PC-9 (cell line): ENCODE results near the gene COPS6. TPM values are rescaled to one million over a fixed set of nuclear protein-coding genes. Genes with fewer than 3 reads are reported as not detected.

Experiments used
- BruUV-seq: library from RNA; stranded (reverse); fragments of 400-500 nt; replicated peaks from 2 replicates; lab custom pipeline; 2021; lab: Mats Ljungman, UMichigan
- CTCF ChIA-PET: fragments of 300-600 bp; sonication (Branson Sonifier 250); formaldehyde crosslinking; loops from one replicate; lab custom pipeline; 2022; ENCODE audit warnings: antibody characterized with exemption; lab: Charles Lee
- POLR2A ChIA-PET: fragments of 300-600 bp; sonication (Branson Sonifier 250); formaldehyde crosslinking; loops from one replicate; lab custom pipeline; 2022; ENCODE audit warnings: antibody characterized with exemption; ENCODE audit not compliant: unreplicated experiment; lab: Charles Lee
- DNase-seq, 2 experiments: peaks; one replicate each; pipeline versions ENCODE4 v3.0.0 to v3.0.0-alpha.2; 2015 to 2022; ENCODE audit warnings: mixed read lengths in 1 of 2
- H2AFZ ChIP-seq: fragments of 200-600 bp; sonication (generic); 2 replicates; pipeline ENCODE4 v1.8.1; 2017; ENCODE audit warnings: antibody characterized with exemption
- H3F3A ChIP-seq: fragments of 200-600 bp; sonication (generic); 2 replicates; pipeline ENCODE4 v1.8.1; 2017; ENCODE audit warnings: antibody characterized with exemption, mild to moderate bottlenecking, low read depth; ENCODE audit not compliant: insufficient read depth
- H3K27ac ChIP-seq: fragments of 200-600 bp; sonication (generic); 2 replicates; pipeline ENCODE4 v1.6.1; 2016; ENCODE audit warnings: mixed run types
- H3K27me3 ChIP-seq: fragments of 200-600 bp; sonication (generic); 2 replicates; pipeline ENCODE4 v1.6.1; 2016; ENCODE audit warnings: low read depth, mixed run types; ENCODE audit not compliant: insufficient read depth
- H3K36me3 ChIP-seq: fragments of 200-600 bp; sonication (generic); 2 replicates; pipeline ENCODE4 v1.6.1; 2016; ENCODE audit warnings: low read depth, mixed run types
- H3K4me1 ChIP-seq: fragments of 200-600 bp; sonication (generic); replicated peaks from 2 replicates; pipeline ENCODE4 v1.6.1; 2016; ENCODE audit warnings: mixed run types; ENCODE audit not compliant: insufficient read depth
- H3K4me2 ChIP-seq: fragments of 200-600 bp; sonication (generic); 2 replicates; pipeline ENCODE4 v1.6.1; 2017; ENCODE audit warnings: mixed run types
- H3K4me3 ChIP-seq: fragments of 200-600 bp; sonication (generic); 2 replicates; pipeline ENCODE4 v1.6.1; 2016; ENCODE audit warnings: mixed run types
- H3K79me2 ChIP-seq: fragments of 200-600 bp; sonication (generic); 2 replicates; pipeline ENCODE4 v1.6.1; 2017; ENCODE audit warnings: low read depth, mixed run types
- H3K9me2 ChIP-seq: fragments of 200-600 bp; sonication (generic); 2 replicates; pipeline ENCODE4 v1.8.1; 2017; ENCODE audit warnings: mild to moderate bottlenecking; ENCODE audit not compliant: insufficient read depth
- H3K9me3 ChIP-seq: fragments of 200-600 bp; sonication (generic); 2 replicates; pipeline ENCODE4 v1.8.1; 2016; ENCODE audit warnings: low read depth; ENCODE audit not compliant: insufficient read depth
- H4K20me1 ChIP-seq: fragments of 200-600 bp; sonication (generic); 2 replicates; pipeline ENCODE4 v1.8.1; 2017; ENCODE audit not compliant: insufficient read depth
- EZH2 ChIP-seq: fragments of 200-600 bp; sonication (generic); IDR thresholded peaks from 2 replicates; pipeline ENCODE4 v1.8.0; 2017; ENCODE audit warnings: antibody characterized with exemption, low read depth
- intact Hi-C: fragments of 100-400 bp; cut with micrococcal nuclease; formaldehyde crosslinking; loops from one replicate; pipeline ENCODE4 v1.10.0; 2022; ENCODE audit not compliant: unreplicated experiment
- total RNA-seq: library from RNA; stranded (reverse); gene quantifications from 2 replicates; pipeline ENCODE4 v1.2.3, GENCODE V29; 2021
- TF ChIP-seq, protein P1 (sequence below): fragments of 200-600 bp; sonication (generic); conservative IDR thresholded peaks from 2 replicates; pipeline ENCODE4 v1.6.1; 2017; ENCODE audit warnings: mixed run types, antibody characterized with exemption, mild to moderate bottlenecking, moderate library complexity

COPS6 gene
- total RNA-seq, 1 experiment from 2014 or later, result 145 TPM

DNA sequence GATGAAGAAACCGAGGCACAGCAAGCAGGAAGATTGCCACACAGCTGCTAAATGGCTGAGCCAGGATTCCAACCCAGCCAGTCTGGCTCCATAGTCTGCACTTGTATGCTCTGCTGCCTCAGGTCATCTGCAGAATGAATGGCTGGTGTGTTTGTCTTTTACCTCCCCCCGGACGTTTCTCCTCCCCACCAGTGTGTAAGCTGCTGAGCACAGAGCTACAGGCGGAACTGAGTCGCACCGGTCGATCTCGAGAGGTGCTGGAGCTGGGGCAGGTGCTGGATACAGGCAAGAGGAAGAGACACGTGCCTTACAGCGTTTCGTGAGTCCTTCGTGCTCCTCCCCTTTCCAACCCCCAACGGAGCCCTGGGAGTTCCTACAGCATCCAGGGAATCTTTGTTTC is 33.3 kb downstream of the COPS6 start:
- H4K20me1 ChIP-seq, result no peaks in the 10 kb centered on the region
- peaks cover 13% of the 10 kb centered on the region; the same call in 1 of the 2 replicates for H3K4me1 ChIP-seq
- ChIA-PET CTCF (no interaction called here), POLR2A (no interaction called here)
- H3K27me3 ChIP-seq, result no peaks in the 10 kb centered on the region
- no peak overlapping the region for H3K27ac ChIP-seq
- H3F3A ChIP-seq, result peaks cover 16% of the 10 kb centered on the region; the same call in 1 of the 2 replicates
- intact Hi-C loops, result no loop called here
- H3K9me2 ChIP-seq, result no peaks in the 10 kb centered on the region
- DNase-seq, result no peak
- H3K36me3 ChIP-seq, result no peaks in the 10 kb centered on the region
- no peak overlapping the region for H2AFZ ChIP-seq
- H3K4me2 ChIP-seq, result no peak overlapping the region
- no peaks in the 10 kb centered on the region for H3K9me3 ChIP-seq
- H3K79me2 ChIP-seq, result peaks cover 8% of the 10 kb centered on the region; the same call in 1 of the 2 replicates
- H3K4me3 ChIP-seq, result no peak overlapping the region
- BruUV-seq, result no TSS peak
- no peak for TF ChIP-seq EZH2

DNA sequence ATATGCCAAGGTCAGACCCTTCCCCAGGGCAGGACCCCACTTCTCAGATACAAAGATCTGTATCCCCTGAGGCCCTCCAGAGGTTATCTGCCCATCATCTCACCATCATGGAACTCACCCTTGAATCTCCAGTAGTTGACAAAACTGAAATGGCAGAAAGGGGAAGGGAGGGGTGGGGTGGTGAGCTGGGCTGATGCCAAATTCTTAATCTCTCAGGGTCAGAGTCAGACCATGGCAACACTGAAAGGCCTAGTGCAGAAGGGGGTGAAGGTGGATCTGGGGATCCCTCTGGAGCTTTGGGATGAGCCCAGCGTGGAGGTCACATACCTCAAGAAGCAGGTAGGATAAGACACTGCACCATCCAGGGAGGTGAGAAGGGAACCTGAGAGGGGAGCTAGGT is 33.8 kb downstream of the COPS6 start:
- no TSS peak for BruUV-seq
- CTCF ChIA-PET, result interaction anchor here (0.6 kb wide), 1 partner anchor 690 kb away, joined by 9 read pairs; no protein-coding TSS in a partner anchor

DNA sequence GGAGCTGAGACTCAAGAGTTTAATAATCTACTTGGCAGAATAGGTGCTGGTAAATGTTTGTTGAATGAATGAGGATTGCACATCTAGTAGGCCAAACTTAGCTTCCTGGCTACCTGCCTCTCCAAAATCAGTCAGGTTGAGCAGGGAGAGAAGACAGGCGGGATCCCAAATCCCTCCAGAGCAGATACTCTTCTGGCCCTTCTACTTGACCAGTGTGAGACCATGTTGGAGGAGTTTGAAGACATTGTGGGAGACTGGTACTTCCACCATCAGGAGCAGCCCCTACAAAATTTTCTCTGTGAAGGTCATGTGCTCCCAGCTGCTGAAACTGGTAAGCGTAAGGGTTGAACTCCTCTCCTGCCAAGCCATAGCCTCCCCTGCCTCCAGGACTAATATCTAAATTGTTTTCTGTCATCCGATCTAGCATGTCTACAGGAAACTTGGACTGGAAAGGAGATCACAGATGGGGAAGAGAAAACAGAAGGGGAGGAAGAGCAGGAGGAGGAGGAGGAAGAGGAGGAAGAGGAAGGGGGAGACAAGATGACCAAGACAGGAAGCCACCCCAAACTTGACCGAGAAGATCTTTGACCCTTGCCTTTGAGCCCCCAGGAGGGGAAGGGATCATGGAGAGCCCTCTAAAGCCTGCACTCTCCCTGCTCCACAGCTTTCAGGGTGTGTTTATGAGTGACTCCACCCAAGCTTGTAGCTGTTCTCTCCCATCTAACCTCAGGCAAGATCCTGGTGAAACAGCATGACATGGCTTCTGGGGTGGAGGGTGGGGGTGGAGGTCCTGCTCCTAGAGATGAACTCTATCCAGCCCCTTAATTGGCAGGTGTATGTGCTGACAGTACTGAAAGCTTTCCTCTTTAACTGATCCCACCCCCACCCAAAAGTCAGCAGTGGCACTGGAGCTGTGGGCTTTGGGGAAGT is 35.8 kb downstream of the COPS6 start:
- no TSS peak for BruUV-seq
- no peak overlapping the region for H3K4me3 ChIP-seq
- H4K20me1 ChIP-seq, result no peaks in the 10 kb centered on the region
- H3K4me2 ChIP-seq, result 0 out of 2 replicates have a peak overlapping the region, but pooled peaks have one; percentile 80
- no peak for DNase-seq
- peaks cover 8% of the 10 kb centered on the region; the same call in 1 of the 2 replicates for H3K79me2 ChIP-seq
- ChIA-PET CTCF (interaction anchor here (0.6 to 0.7 kb wide), 5 partner anchors 42 to 1050 kb away, joined by 3 to 5 read pairs (median 4); no protein-coding TSS in a partner anchor), POLR2A (interaction anchor here (0.5 kb wide), 1 partner anchor 28 kb away, joined by 7 read pairs; no protein-coding TSS in a partner anchor)
- peaks cover 18% of the 10 kb centered on the region; the same call in 1 of the 2 replicates for H3K4me1 ChIP-seq
- H3K9me2 ChIP-seq, result no peaks in the 10 kb centered on the region
- TF ChIP-seq EZH2, result no peak
- TF ChIP-seq, protein P1, sequence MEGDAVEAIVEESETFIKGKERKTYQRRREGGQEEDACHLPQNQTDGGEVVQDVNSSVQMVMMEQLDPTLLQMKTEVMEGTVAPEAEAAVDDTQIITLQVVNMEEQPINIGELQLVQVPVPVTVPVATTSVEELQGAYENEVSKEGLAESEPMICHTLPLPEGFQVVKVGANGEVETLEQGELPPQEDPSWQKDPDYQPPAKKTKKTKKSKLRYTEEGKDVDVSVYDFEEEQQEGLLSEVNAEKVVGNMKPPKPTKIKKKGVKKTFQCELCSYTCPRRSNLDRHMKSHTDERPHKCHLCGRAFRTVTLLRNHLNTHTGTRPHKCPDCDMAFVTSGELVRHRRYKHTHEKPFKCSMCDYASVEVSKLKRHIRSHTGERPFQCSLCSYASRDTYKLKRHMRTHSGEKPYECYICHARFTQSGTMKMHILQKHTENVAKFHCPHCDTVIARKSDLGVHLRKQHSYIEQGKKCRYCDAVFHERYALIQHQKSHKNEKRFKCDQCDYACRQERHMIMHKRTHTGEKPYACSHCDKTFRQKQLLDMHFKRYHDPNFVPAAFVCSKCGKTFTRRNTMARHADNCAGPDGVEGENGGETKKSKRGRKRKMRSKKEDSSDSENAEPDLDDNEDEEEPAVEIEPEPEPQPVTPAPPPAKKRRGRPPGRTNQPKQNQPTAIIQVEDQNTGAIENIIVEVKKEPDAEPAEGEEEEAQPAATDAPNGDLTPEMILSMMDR, result no peak
- no peaks in the 10 kb centered on the region for H3K36me3 ChIP-seq
- H3F3A ChIP-seq, result peaks cover 29% of the 10 kb centered on the region
- H2AFZ ChIP-seq, result no peak overlapping the region
- H3K27me3 ChIP-seq, result no peaks in the 10 kb centered on the region
- intact Hi-C loops, result no loop called here
- no peaks in the 10 kb centered on the region for H3K9me3 ChIP-seq
- no peak overlapping the region for H3K27ac ChIP-seq

More for the DNA sequence above, 33.8 kb downstream of the COPS6 start:
- no peak for TF ChIP-seq EZH2
- TF ChIP-seq, protein P1, result no peak
- no peak overlapping the region for H3K4me3 ChIP-seq
- no peak overlapping the region for H2AFZ ChIP-seq
- H3K36me3 ChIP-seq, result no peaks in the 10 kb centered on the region
- H3F3A ChIP-seq, result peaks cover 16% of the 10 kb centered on the region; the same call in 1 of the 2 replicates
- POLR2A ChIA-PET, result no interaction called here
- no peaks in the 10 kb centered on the region for H3K9me3 ChIP-seq
- no peak for DNase-seq
- H3K9me2 ChIP-seq, result no peaks in the 10 kb centered on the region
- intact Hi-C loops, result no loop called here
- no peaks in the 10 kb centered on the region for H3K27me3 ChIP-seq
- H4K20me1 ChIP-seq, result no peaks in the 10 kb centered on the region
- no peak overlapping the region for H3K4me2 ChIP-seq
- H3K4me1 ChIP-seq, result peaks cover 13% of the 10 kb centered on the region; the same call in 1 of the 2 replicates
- peaks cover 8% of the 10 kb centered on the region; the same call in 1 of the 2 replicates for H3K79me2 ChIP-seq
- no peak overlapping the region for H3K27ac ChIP-seq
